Measurements from ENCODE around the gene XPA. TPM values are rescaled to one million over a fixed set of nuclear protein-coding genes. Genes with fewer than 3 reads are reported as not detected.

Gene XPA
- total RNA-seq, 2 experiments from 2014 or later, result 15.4 to 18.6 TPM

DNA sequence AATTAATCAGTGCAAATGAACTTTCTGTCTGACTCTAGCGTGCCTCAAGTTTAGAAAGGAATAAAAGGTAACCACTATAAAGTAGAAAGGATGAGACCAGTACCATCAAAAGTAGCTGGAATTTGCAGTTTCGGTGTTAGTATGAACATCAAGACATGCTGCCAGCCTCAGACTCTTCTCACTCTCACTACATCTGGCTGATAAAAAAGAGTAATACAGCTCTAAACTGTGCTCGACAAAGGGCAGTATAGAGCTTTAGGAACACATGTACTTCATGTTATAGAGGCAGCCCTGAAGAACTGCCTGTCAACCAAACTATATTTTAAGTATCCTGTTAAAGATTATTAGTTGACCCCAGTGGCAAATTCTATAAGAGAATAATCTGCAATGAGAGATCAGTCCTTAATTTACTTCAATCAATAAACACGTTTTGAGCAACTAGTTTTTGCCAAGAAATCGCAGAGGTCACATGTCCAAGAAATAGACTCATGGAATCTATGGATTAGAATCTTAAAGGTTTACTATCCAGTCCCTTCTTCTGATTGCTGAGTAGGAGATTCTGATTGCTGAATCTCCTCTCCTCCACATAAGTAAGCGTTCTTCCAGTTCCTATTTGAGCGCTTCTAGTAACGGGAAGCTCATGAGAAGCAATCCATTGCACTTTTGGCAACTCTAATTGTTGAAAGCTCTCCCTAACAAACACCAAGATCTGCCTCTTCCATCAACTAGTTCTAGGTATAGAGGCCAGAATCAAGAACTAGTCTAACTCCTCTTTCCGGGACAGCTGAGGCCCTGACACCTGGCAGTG, 941 bp downstream of the XPA start:
- POLR2A ChIA-PET, result interaction anchor here (1.0 to 2.4 kb wide), 7 partner anchors 17 to 458 kb away, joined by 3 to 27 read pairs (median 3); partner anchors contain the start of genes NCBP1, TRMO and TSTD2
- Mint-ChIP-seq H3K36me3 (peaks cover 9% of the 10 kb centered on the region), H3K27ac (peak overlapping the region; percentile 86), H3K4me3 (peak overlapping the region; percentile 85), H3K27me3 (peaks cover 4% of the 10 kb centered on the region), H3K4me1 (peaks cover 45% of the 10 kb centered on the region), H3K9me3 (no peaks in the 10 kb centered on the region)
- DNase-seq, result no peak
- no peak for ATAC-seq (ENCODE audit: low read depth)

DNA sequence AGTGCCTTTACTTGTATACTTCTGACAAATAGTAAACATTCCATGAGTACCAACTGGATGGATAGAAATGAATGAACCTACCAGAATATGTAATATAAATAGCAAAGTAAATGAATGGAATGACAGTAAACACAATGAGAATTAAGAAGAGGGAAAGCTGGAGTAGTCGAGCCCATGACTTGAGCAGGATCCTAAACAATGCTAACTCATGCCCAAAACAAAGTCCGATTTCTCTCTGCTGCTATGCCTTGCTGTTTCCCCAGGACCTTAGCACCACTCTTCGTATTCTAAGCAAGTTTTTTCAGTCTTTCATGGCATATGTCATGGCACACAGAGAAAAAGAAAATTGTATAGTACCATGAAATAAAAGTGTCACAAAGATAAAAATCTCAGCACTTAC, 1.8 kb downstream of the XPA start:
- H3K9me3 Mint-ChIP-seq, result no peaks in the 10 kb centered on the region
- no peak overlapping the region for H3K27ac Mint-ChIP-seq
- H3K36me3 Mint-ChIP-seq, result peaks cover 12% of the 10 kb centered on the region
- peak overlapping the region; percentile 85 for H3K4me3 Mint-ChIP-seq
- H3K4me1 Mint-ChIP-seq, result peaks cover 45% of the 10 kb centered on the region
- no peak for DNase-seq
- ATAC-seq (ENCODE audit: low read depth), result no peak
- H3K27me3 Mint-ChIP-seq, result peaks cover 4% of the 10 kb centered on the region
- POLR2A ChIA-PET, result interaction anchor here (1.0 to 2.4 kb wide), 2 partner anchors 25 to 62 kb away, joined by 3 to 27 read pairs; partner anchors contain the start of genes NCBP1 and TSTD2

DNA sequence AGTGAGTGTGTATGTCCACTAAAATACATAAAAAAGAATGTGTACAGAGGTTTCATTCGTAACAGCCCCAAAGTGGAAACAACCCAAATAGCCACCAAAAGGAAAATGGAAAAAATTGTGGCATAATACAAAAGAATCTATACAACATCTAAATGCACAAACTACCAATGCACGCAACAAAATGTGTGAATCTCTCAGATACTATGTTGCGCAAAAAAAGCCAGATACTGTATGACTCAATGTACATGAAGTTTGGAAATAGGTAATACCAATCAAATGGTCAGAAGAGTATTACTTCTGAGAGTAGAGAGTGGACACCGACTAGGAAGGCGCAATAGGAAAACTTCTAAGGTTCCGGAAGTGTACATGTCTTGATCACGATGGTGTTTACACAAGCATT, 2.4 kb downstream of the XPA start:
- Mint-ChIP-seq H3K27me3 (peaks cover 4% of the 10 kb centered on the region), H3K4me3 (no peak overlapping the region), H3K36me3 (peaks cover 16% of the 10 kb centered on the region), H3K4me1 (peaks cover 45% of the 10 kb centered on the region), H3K27ac (no peak overlapping the region), H3K9me3 (no peaks in the 10 kb centered on the region)
- DNase-seq (no peak), ATAC-seq (ENCODE audit: low read depth) (no peak)
- POLR2A ChIA-PET, result no interaction called here

DNA sequence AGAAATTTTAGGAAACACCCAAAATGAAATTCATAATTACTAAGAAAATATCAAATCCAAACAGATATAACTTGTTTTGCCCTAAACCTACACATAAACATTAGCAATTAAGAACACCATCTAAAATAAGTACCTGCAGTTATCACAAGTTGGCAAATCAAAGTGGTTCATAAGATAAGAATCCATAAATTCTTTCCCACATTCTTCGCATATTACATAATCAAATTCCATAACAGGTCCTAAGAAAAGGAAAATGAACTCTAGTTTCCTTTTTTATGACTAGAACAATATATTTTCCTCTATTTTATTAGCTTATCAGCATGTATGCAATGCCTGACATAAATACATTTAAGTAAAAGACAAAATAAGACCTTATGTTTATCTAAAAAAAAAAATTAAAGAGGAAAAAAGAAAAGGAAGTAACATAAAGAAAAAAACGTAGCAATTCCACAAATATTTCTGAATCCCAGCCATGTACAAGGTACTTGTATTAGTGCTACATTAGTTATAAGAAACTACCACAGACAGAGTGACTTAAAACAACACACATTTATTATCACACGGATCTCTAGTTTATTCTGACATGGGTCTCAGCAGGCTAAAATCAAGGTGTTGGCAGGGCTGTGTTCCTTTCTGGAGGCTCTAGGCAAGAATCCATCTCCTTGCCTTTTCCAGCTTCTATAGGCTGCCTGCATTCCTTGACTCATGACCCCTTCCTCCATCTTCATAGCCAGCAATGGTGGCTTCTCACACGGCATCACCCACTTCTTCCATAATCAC, 7.5 kb downstream of the XPA start:
- peaks cover 17% of the 10 kb centered on the region for H3K36me3 Mint-ChIP-seq
- DNase-seq (no peak), ATAC-seq (ENCODE audit: low read depth) (no peak)
- POLR2A ChIA-PET, result no interaction called here
- no peaks in the 10 kb centered on the region for H3K9me3 Mint-ChIP-seq
- H3K4me3 Mint-ChIP-seq, result no peak overlapping the region
- no peaks in the 10 kb centered on the region for H3K27me3 Mint-ChIP-seq
- H3K4me1 Mint-ChIP-seq, result peaks cover 14% of the 10 kb centered on the region
- no peak overlapping the region for H3K27ac Mint-ChIP-seq

DNA sequence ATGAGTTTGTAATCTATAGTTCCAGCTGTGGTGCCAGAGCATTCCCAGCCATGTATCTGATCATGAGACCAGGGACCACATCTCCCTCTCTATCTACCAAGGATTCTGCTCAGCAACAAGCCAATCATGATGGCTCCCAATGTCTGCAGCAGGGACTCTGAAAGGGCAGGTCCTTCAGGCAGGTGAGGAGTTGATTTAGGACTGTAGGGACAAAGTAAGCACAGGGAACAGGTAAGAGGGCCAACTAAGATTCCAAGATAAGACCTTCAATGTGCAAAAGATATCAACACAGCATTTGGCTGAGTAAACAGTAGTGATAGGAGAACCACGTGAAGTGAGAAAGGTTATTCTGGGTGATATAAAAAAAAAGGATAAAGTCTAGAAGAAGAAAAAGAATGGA, 8.5 kb downstream of the XPA start:
- Mint-ChIP-seq H3K9me3 (no peaks in the 10 kb centered on the region), H3K36me3 (peaks cover 22% of the 10 kb centered on the region), H3K27me3 (no peaks in the 10 kb centered on the region), H3K27ac (peak overlapping the region; percentile 2), H3K4me1 (peaks cover 4% of the 10 kb centered on the region), H3K4me3 (no peak overlapping the region)
- DNase-seq, result no peak
- POLR2A ChIA-PET, result no interaction called here
- no peak for ATAC-seq (ENCODE audit: low read depth)

DNA sequence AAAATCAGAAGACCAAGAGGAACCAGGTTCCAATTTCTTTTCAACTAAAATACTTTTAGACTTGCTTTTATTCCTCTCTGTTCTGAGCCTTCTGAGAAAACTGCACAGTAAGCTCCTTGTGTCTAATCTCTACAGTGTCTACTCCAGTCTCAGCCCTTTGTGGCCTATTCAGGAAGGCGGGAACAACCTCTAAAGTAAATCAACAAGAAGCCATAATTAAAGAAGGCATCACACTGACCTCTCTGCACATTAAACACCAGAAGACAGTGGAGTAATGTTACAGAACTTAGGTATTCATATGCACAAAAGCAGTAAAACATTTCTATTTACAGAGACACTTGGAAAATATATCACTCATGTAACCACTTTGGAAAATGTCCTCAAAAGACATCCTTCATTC, 14.9 kb downstream of the XPA start:
- ATAC-seq (ENCODE audit: low read depth), result no peak
- Mint-ChIP-seq H3K36me3 (peaks cover 26% of the 10 kb centered on the region), H3K4me1 (peaks cover 5% of the 10 kb centered on the region), H3K27me3 (no peaks in the 10 kb centered on the region), H3K9me3 (no peaks in the 10 kb centered on the region), H3K27ac (no peak overlapping the region), H3K4me3 (no peak overlapping the region)
- DNase-seq, result no peak
- POLR2A ChIA-PET, result no interaction called here

DNA sequence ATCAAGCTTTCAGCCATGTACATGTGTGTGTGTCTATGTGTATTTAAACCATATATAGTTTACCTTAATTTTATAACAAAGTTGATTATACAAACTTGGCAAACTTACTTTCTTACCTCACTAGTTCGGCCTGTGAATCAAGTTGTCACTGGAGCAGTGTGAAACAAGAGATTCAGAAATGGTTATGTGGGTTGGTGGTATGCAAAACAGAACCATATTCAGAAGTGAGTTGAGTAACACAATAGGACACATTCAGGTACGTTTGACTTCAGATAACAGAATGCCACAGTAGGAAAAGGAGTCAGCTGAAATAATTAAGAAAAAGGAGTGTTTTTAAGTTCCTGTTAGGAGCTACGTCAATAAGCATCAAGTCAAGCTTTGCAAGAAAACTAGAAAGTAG, 21.5 kb downstream of the XPA start:
- Mint-ChIP-seq H3K27me3 (no peaks in the 10 kb centered on the region), H3K36me3 (peaks cover 31% of the 10 kb centered on the region)
- ATAC-seq (ENCODE audit: low read depth), result no peak

DNA sequence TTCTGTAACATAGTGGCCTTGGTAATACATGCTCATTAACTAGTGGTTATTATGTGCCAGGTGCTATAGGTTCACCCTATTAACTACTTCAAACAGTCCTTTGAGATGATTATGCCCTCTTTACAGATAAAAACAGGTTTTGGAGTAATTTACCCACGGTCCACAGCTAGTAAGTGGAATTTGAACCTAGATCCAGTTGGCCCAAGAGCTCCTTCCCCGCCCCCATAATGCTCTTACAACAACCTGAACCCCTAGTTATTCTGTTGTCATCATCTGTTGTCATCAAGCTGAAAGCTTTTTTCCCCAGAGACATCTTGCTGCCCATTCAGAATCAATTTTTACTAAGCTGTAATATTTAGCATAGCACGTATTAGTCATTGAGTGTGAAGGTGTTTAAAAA, 23.2 kb downstream of the XPA start:
- Mint-ChIP-seq H3K4me3 (no peak overlapping the region), H3K27ac (no peak overlapping the region), H3K9me3 (no peaks in the 10 kb centered on the region), H3K36me3 (peaks cover 26% of the 10 kb centered on the region), H3K4me1 (peaks cover 3% of the 10 kb centered on the region), H3K27me3 (no peaks in the 10 kb centered on the region)
- POLR2A ChIA-PET, result no interaction called here
- ATAC-seq (ENCODE audit: low read depth), result no peak
- no peak for DNase-seq

More for the DNA sequence above, 21.5 kb downstream of the XPA start:
- Mint-ChIP-seq H3K4me1 (peaks cover 4% of the 10 kb centered on the region), H3K9me3 (no peaks in the 10 kb centered on the region), H3K4me3 (no peak overlapping the region), H3K27ac (no peak overlapping the region)
- POLR2A ChIA-PET, result no interaction called here
- DNase-seq, result no peak

DNA sequence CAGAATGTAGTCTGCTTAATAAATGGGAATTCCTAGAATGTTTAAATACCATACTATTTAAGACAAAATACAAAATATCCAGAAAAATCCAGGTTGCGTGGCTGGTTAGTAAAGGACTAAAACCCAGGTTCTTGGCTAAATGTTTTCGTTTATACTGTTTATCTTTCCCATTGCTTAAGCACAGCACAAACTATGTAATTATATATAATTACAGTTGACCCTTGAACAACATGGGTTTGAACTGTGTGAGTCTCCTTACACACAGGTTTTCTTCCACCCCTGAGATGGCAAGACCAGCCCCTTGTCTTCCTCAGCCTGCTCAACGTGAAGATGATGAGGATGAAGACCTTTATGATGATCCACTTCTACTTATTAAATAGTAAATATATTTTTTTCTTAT, 24.7 kb downstream of the XPA start:
- H3K4me1 Mint-ChIP-seq, result peaks cover 1% of the 10 kb centered on the region
- H3K27me3 Mint-ChIP-seq, result no peaks in the 10 kb centered on the region
- no peaks in the 10 kb centered on the region for H3K9me3 Mint-ChIP-seq
- DNase-seq (no peak), ATAC-seq (ENCODE audit: low read depth) (no peak)
- peaks cover 23% of the 10 kb centered on the region for H3K36me3 Mint-ChIP-seq
- POLR2A ChIA-PET, result no interaction called here
- no peak overlapping the region for H3K4me3 Mint-ChIP-seq
- H3K27ac Mint-ChIP-seq, result no peak overlapping the region

DNA sequence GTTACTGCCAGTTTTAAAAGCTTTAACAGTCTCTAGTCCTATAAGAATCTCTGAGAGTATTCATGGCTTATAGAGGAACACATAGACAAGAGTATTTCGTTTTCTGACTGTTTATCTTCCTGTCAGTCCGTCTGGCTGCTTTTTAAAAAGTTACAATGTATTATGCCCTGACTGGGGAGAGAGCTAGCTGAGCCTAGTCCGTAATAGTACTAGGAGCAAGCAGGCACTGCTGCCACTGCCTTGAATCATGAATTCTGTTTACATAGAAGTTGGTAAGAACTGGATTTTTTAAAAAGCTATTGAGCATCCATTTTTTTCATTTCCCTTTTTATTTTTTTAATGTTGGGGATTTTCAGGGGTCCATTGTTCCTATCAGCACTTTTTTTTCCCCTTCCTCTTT, 26.6 kb downstream of the XPA start:
- H3K27ac Mint-ChIP-seq, result no peak overlapping the region
- H3K9me3 Mint-ChIP-seq, result no peaks in the 10 kb centered on the region
- H3K4me1 Mint-ChIP-seq, result peaks cover 10% of the 10 kb centered on the region
- POLR2A ChIA-PET, result interaction anchor here (0.6 to 1.5 kb wide), 2 partner anchors 25 to 398 kb away, joined by 3 read pairs; no protein-coding TSS in a partner anchor
- DNase-seq, result no peak
- no peaks in the 10 kb centered on the region for H3K27me3 Mint-ChIP-seq
- peaks cover 28% of the 10 kb centered on the region for H3K36me3 Mint-ChIP-seq
- H3K4me3 Mint-ChIP-seq, result no peak overlapping the region
- ATAC-seq (ENCODE audit: low read depth), result no peak

DNA sequence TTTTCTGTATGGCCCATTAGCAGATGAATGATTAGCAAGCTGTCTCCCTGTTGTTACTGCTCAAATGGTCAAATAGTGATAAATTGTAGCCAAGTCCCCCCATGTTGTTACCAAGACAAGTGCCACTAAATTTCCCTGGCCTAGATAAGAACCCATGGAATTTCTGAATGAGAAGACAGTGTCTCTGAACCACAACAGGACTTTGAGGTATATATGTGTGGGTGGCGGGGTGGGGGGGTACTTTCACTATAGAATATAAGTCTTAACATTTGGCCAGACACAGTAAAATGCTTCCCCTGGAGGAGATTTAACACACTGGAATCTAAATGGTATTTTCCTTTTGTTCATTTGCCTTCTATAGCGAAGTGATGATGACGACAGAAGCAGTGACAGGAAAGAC, 28.7 kb downstream of the XPA start:
- Mint-ChIP-seq H3K9me3 (no peaks in the 10 kb centered on the region), H3K4me3 (no peak overlapping the region), H3K4me1 (peaks cover 9% of the 10 kb centered on the region), H3K36me3 (peaks cover 33% of the 10 kb centered on the region), H3K27ac (no peak overlapping the region), H3K27me3 (no peaks in the 10 kb centered on the region)
- no peak for ATAC-seq (ENCODE audit: low read depth)
- POLR2A ChIA-PET, result no interaction called here
- DNase-seq, result no peak

DNA sequence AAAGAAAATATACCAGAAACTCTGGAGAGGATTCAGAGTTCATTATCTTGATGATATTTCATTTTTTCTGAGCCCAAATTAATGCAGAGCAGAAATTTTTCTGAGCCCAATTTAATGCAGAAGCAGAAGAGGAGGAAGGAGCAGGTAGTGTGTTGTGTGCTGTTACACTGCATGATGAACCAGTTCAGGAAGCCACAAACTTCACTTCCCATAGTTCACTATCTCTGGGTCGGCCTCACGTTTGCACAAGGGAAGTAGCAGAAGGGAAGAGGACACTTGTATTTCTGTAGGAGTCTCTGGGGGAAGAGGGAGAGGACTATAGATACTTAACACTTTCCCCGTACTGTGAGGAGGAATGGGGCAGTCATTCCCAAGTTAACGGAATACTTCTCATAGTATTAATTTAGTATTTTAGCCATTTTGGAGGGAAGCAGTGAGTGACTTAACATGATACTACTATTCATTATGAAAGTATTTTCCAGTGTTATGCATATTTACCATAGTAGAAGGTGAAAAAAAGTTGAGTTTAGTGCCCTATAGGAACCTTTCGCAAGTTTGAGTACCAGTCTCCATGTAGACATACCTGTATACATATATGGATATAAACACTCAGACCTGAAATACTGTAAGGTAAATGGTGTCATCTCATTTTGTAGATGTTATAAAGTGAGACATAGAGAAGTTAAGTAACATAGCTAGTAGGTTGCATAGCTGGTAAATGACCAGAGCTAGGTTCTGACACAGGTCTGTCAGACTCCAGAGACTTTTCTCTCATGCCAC, 30.0 kb downstream of the XPA start:
- H3K4me3 Mint-ChIP-seq, result peak overlapping the region; percentile 23
- ATAC-seq (ENCODE audit: low read depth), result peak; percentile 58
- no peaks in the 10 kb centered on the region for H3K9me3 Mint-ChIP-seq
- DNase-seq, result no peak
- POLR2A ChIA-PET, result no interaction called here
- H3K27ac Mint-ChIP-seq, result peak overlapping the region; percentile 57
- H3K36me3 Mint-ChIP-seq, result peaks cover 38% of the 10 kb centered on the region
- H3K27me3 Mint-ChIP-seq, result no peaks in the 10 kb centered on the region
- H3K4me1 Mint-ChIP-seq, result peaks cover 9% of the 10 kb centered on the region

DNA sequence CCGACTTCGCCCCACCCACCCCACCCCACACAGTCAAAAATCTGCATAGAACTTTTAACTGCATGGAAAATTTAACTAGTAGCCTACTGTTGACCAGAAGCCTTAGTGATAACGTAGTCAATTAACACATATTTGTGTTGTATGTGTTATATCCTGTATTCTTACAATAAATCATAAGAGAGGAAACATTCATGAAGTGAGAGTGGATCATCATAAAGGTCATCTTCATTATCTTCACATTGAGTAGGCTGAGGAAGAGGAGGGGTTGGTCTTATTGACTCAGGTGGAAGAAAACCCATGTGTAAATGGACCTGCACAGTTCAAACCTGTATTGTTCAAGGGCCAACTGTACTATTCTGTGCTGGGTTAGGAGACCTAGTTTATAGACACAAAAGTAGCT, 31.4 kb downstream of the XPA start:
- ATAC-seq (ENCODE audit: low read depth), result no peak
- Mint-ChIP-seq H3K36me3 (peaks cover 36% of the 10 kb centered on the region), H3K9me3 (no peaks in the 10 kb centered on the region), H3K27ac (no peak overlapping the region), H3K4me1 (peaks cover 9% of the 10 kb centered on the region), H3K27me3 (no peaks in the 10 kb centered on the region), H3K4me3 (no peak overlapping the region)
- no peak for DNase-seq
- POLR2A ChIA-PET, result no interaction called here

Measured in activated naive CD8-positive, alpha-beta T cell treated with anti-CD3 and anti-CD28 coated beads, Interleukin-2, amount 10 ng/mL, durations not matched to agents 7 days and 5 days (primary cell).